Measurements from ENCODE around the gene C19orf44. TPM values are rescaled to one million over a fixed set of nuclear protein-coding genes. Genes with fewer than 3 reads are reported as not detected.

C19orf44 gene
- polyA plus RNA-seq, 1 donor (not counting 4 experiments of a cell fraction or from before 2014, with no cell fraction given): 2.7 TPM

DNA sequence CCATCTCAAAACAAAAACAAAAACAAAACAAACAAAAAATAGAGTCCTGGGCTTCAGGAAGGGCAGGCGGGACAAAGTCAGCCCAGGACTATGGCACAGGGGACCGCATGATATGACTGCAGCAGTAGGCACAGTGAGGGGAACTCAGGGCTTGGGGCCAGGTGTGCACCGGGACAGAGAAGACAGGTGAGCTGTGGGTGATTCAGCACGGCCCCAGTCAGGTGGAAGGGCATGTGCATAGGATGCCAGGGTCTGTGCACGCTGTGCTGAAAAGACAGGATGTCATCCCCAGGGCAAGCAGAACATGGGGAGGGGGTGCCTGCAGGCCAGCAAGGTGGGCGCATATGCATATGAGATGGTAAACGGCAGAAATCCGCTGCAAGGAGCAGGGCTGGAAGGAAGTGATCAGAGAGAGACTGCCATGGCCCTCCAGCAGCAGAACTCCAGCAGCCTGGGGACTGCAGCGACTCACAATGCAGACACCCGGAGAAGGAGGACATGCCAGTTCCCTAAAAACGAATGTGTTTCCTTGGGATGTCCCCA, 39.5 kb upstream of the C19orf44 start:
- H3K4me1 ChIP-seq (ENCODE audit: control insufficient read depth, extremely low read depth, insufficient read depth, low read length): peaks cover 25% of the 10 kb centered on the region

DNA sequence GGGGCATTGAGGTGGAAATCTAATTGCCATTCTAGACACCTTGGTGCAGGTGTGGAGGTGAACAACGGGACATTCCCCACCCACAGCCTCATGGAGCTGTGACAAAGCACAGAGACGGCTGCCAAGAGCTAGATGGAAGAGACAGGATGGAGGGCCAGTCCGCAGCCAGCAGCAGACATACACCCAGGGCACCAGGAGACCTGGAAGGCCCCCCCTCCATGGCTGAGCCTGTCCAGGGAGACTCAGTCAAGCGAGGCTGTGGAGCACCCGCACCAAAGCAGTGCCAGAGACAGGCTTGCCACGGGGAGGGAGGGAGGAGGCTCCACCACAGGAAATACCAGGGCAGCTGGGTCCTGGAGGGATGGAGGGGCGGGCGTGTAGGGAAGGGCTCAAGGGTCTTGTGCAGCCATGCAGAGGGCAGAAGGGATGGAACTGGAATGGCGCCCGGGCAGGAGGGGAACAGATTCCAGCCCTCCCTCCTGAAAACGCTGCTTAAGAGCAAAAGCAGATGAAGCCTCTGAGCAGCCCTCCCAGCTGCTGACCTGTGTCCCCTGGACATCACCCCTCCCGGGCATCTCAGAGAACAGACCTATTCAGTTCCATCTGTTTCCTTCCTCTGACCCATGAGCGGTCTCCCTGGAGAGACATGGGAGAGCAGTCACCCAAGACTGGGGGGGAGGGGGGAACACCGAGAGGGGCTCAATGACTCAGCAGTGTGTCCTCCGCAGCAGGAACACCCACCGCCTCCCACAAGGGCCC, 38.8 kb upstream of the C19orf44 start:
- peaks cover 19% of the 10 kb centered on the region for H3K9me1 ChIP-seq (ENCODE audit: control insufficient read depth, extremely low read depth, insufficient read depth, low read length)
- H3K9me3 ChIP-seq (ENCODE audit: control insufficient read depth, low read depth, low read length): no peaks in the 10 kb centered on the region
- no peaks in the 10 kb centered on the region for H3K27me3 ChIP-seq (ENCODE audit: control insufficient read depth, extremely low read depth, insufficient read depth, low read length)
- H3K4me1 ChIP-seq (ENCODE audit: control insufficient read depth, extremely low read depth, insufficient read depth, low read length): peaks cover 29% of the 10 kb centered on the region
- DNase-seq (ENCODE audit: low read depth, low spot score): no peak
- no peak overlapping the region for H2AFZ ChIP-seq (ENCODE audit: control insufficient read depth, low read length)
- TF ChIP-seq CTCF (optimal IDR thresholded peaks at IDR 0.05 in 1 of 3, IDR thresholded peaks at IDR 0.05 in 1 of 3, conservative IDR thresholded peaks at IDR 0.05 in 1 of 3; ENCODE audit: extremely low read depth in 1 of 3, insufficient read depth in 2 of 3, low read length in 3 of 3): no peak
- no peak for TF ChIP-seq EZH2 (IDR thresholded peaks at IDR 0.05; ENCODE audit: low read length)
- peaks cover 84% of the 10 kb centered on the region for H3K79me2 ChIP-seq (ENCODE audit: control insufficient read depth, insufficient read depth, low read length)
- H3K9ac ChIP-seq (ENCODE audit: control insufficient read depth, extremely low read depth, insufficient read depth, low read length): peak overlapping the region; percentile 33
- H3K36me3 ChIP-seq (ENCODE audit: control insufficient read depth in 2 of 2, extremely low read depth in 1 of 2, insufficient read depth in 2 of 2, low read length in 2 of 2): no peaks in the 10 kb centered on the region
- peaks cover 16% of the 10 kb centered on the region for H4K20me1 ChIP-seq (ENCODE audit: control insufficient read depth, extremely low read depth, insufficient read depth, low read length)
- peak overlapping the region in 1 of 3 experiments; percentile 13 for H3K4me3 ChIP-seq (ENCODE audit: control insufficient read depth in 2 of 3, extremely low read depth in 1 of 3, insufficient read depth in 2 of 3, low read depth in 1 of 3, low read length in 3 of 3)
- dilution Hi-C loops (cut with MboI; ENCODE audit: extremely low pct_ligation_motif_present, low sequenced_read_pairs): no loop called here
- H3K27ac ChIP-seq (ENCODE audit: control insufficient read depth, insufficient read depth, low read length): peak overlapping the region; percentile 20
- peak overlapping the region; percentile 62 for H3K4me2 ChIP-seq (ENCODE audit: control insufficient read depth, extremely low read depth, insufficient read depth, low read depth, low read length)
- no peak for FAIRE-seq

More for the DNA sequence above, 39.5 kb upstream of the C19orf44 start:
- FAIRE-seq (no peak), DNase-seq (ENCODE audit: low read depth, low spot score) (no peak)
- peaks cover 83% of the 10 kb centered on the region for H3K79me2 ChIP-seq (ENCODE audit: control insufficient read depth, insufficient read depth, low read length)
- peaks cover 16% of the 10 kb centered on the region for H4K20me1 ChIP-seq (ENCODE audit: control insufficient read depth, extremely low read depth, insufficient read depth, low read length)
- no peaks in the 10 kb centered on the region for H3K36me3 ChIP-seq (ENCODE audit: control insufficient read depth in 2 of 2, extremely low read depth in 1 of 2, insufficient read depth in 2 of 2, low read length in 2 of 2)
- no peak overlapping the region for H3K4me3 ChIP-seq (ENCODE audit: control insufficient read depth in 2 of 3, extremely low read depth in 1 of 3, insufficient read depth in 2 of 3, low read depth in 1 of 3, low read length in 3 of 3)
- H3K27me3 ChIP-seq (ENCODE audit: control insufficient read depth, extremely low read depth, insufficient read depth, low read length): no peaks in the 10 kb centered on the region
- dilution Hi-C loops (cut with MboI; ENCODE audit: extremely low pct_ligation_motif_present, low sequenced_read_pairs): no loop called here
- H3K4me2 ChIP-seq (ENCODE audit: control insufficient read depth, extremely low read depth, insufficient read depth, low read depth, low read length): peak overlapping the region; percentile 62
- H3K9ac ChIP-seq (ENCODE audit: control insufficient read depth, extremely low read depth, insufficient read depth, low read length): peak overlapping the region; percentile 33
- H3K27ac ChIP-seq (ENCODE audit: control insufficient read depth, insufficient read depth, low read length): peak overlapping the region; percentile 20
- no peaks in the 10 kb centered on the region for H3K9me3 ChIP-seq (ENCODE audit: control insufficient read depth, low read depth, low read length)
- H2AFZ ChIP-seq (ENCODE audit: control insufficient read depth, low read length): no peak overlapping the region
- peaks cover 19% of the 10 kb centered on the region for H3K9me1 ChIP-seq (ENCODE audit: control insufficient read depth, extremely low read depth, insufficient read depth, low read length)
- no peak for TF ChIP-seq CTCF (optimal IDR thresholded peaks at IDR 0.05 in 1 of 3, IDR thresholded peaks at IDR 0.05 in 1 of 3, conservative IDR thresholded peaks at IDR 0.05 in 1 of 3; ENCODE audit: extremely low read depth in 1 of 3, insufficient read depth in 2 of 3, low read length in 3 of 3)
- no peak for TF ChIP-seq EZH2 (IDR thresholded peaks at IDR 0.05; ENCODE audit: low read length)
